NCI-H748 treated with DMSO at 0.1 percent for 48 hours (cell line): Measurements from ENCODE around the gene SLC9C1.
"Not testable (repeated sequence)": the region's sequence is repeated elsewhere in the genome, so short reads cannot be mapped to it uniquely, and the experiment has no call there.

Experiments used
- DNase-seq: peaks from one replicate; lab custom pipeline; 2025; lab: John Stamatoyannopoulos, UW

The SLC9C1 gene

DNA sequence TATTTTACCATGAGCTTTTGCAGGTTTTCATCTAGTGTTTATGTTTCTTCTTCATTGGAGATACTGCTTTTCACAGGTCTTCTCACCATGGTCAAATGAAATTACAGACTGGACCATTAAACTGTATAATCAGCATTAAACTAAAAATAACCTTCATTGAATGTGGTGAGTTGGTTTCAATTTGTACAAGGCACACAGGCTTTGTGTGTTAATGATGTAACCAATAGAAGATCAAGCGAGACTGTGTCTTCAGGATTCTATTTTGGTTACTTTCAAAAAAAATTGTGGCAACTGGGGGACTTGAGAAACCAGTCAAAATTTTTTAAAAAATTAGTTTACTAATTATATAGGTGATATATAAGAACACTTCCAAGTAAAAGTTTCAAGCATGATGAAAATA is 106.7 kb downstream of the SLC9C1 start:
- no peak for DNase-seq

DNA sequence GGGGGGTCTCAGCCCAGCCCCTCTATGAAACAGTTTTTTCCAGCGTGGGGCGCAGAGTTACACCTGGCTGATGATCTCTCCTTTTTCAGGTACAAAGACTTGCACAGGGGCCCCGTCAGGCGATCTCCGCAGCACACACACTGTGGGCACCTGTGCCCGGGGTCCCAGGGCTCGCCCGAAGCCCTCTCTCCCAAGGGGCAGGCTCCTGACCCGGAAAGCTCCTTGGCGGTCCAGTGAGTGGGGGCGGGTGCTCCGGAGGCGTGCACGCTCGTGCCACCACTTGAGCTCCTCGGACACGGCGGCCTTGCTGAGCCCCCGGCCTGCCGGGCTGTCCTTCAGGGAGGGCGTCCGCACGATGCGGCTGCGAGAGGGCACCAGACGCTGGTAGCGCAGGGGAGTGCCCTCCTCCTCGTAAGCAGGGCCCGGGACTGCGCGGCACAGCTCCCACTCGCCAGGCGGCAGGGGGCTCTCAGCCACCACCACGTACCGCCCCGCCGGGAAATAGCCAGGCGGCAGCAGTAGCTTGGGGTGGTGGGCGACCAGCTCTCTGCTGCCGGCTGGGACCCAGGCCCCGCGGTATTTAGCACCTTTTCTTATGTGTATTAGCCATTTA is 108.5 kb downstream of the SLC9C1 start:
- not testable (repeated sequence) for DNase-seq

DNA sequence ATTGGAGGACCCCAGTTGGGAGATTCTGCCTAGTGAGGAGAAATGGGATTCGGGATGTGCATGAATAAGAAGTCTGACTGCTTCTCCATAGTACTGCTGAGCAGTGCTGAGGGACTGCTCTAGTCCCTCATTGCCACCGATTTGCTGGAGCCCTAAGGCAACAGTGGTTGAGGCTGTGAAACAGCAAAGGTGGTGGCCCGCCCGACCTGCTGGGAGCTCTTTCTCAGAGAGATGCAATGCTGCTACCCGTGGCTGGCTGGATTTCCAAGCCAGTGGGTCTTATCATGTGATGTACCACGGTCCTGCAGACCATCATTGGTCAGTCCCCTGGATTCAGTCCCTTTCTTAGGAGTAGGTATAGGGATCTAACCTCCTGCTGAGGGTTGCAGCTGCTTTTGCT is 118.4 kb downstream of the SLC9C1 start:
- no peak for DNase-seq

DNA sequence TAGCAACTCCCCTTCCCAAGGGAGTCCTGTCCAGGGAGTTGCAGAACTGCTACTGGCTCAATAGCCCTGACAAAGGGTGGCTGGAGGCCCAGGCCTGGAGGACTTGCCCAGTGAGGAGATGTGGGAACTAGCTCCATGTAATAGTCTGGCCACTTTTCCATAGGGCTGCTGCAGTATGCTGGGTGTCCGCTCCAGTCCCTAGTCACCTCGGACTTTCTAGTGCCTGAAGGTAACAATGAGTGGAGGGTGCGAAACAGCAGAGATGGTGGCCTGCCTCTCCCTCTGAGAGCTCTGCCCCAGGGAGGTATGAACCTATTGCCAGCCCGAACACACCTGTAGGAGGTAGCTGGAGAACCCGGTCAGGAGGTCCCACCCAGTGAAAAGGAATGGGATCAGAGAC is 119.0 kb downstream of the SLC9C1 start:
- no peak for DNase-seq

DNA sequence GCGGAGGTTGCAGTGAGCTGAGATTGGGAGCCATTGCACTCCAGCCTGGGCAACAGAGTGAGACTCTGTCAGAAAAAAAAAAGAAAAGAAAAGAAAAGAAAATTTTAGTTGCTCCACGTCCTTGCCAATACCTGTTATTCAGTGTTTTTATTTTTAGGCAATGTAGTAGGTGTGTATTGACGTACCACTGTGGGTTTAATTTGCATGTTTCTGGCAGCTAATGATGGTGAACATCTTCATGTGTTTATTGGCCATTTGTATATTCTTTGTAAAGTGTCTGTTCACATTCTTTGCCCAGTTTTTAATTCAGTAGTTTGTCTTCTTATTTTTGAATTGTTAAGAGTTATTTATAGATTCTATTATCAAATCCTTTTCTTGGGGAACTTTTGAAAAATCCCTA is 122.9 kb downstream of the SLC9C1 start:
- no peak for DNase-seq

DNA sequence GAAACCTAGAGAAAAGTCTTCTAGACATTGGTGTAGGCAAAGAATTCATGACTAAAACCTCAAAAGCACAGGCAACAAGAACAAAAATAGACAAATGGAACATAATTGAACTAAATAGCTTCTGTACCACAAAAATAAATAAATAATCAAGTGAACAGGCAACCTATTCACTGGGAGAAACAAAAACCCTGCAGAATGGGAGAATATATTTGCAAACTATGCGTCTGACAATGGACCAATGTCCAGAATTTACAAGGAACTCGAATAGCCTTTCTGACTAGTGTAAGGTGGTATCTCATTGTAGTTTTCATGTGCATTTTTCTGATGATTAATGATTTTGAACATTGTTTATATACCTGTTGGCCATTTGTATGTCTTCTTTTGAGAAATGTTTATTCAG is 124.0 kb downstream of the SLC9C1 start:
- DNase-seq = no peak

DNA sequence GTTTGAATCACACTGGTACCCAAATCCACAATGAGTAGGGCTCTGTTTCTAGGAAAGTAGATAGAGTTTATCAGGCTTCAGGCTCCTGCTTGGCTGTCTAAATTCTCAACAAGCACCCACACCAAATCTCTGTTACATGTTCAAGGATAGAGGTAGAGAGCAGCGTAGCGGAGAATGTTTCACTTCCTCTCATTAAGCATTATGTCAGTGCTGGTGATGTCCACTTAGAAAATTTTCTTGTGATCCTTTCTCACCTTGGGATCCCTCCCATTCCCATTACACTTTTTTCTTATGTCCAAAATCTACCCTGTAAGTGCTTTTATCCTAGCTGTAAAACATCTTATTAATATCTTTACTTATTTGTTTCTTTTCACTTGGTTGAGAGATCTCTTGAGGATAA is 126.3 kb downstream of the SLC9C1 start:
- no peak for DNase-seq

DNA sequence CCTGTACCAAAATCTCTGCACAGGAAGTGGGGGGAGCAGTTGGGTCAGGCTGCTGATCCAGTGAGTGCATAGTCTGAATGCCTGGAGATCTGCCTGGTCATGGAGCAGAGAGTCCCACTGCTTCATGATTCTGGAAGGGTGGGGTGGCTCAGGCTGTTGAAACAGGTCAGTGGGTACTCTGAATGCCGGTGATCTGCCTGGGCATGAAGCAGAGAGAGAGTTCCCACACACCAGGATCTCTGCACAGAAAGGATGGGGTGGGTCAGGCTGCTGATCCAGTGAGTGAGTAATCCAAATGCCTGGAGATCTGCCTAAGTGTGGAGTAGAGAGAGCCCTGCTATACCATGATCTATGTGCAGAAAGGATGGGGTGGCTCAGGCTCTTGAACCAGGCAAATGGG is 144.9 kb downstream of the SLC9C1 start:
- no peak for DNase-seq

DNA sequence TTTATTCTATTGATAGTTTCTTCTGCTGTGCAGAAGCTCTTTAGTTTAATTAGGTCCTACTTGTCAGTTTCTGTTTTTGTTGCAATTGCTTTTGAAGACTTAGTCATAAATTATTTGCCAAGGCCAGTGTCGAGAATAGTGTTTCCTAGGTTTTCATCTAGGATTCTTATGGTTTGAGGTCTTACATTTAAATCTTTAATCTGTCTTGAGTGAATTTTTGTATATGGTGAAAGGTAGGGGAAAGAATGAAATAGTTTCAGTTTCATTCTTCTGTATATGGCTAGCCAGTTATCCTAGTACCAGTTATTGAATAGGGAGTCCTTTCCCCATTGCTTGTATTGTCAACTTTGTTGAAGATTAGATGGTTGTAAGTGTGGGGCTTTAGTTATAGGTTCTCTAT is 150.3 kb downstream of the SLC9C1 start:
- no peak for DNase-seq

DNA sequence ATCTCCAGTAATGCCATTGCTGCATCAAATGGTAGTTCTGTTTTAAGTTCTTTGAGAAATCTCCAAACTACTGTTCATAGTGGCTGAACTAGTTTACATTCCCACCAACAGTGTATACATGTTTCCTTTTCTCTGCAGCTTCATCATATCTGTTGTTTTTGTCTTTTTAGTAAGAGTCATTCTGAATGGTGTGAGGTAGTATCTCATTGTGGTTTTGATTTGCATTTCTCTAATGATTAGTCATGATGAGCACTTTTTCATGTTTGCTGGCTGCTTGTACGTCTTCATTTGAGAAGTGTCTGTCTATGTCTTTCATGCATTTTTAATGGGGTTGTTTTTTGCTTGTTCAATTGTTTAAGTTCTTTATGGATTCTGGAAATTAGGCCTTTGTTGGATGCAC is 150.8 kb downstream of the SLC9C1 start:
- no peak for DNase-seq

DNA sequence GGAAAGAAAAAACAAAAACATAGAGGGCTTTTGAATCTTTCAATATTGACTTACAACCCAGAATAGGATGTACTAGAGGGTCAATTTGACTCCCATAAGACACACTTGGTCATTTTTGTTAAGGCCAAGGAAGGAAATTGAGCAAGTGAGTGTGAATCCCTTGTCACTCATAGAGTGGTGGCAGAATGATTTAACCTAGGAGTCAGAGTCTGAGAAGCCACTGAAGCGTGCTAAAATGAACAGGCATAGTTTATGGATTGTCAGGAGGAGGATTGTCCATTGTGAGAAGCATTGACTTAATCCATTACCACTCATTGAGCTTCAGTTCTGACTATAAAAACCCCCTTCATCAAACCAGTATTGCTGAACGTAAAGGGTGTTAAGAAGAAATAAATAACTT is 152.7 kb downstream of the SLC9C1 start:
- no peak for DNase-seq

DNA sequence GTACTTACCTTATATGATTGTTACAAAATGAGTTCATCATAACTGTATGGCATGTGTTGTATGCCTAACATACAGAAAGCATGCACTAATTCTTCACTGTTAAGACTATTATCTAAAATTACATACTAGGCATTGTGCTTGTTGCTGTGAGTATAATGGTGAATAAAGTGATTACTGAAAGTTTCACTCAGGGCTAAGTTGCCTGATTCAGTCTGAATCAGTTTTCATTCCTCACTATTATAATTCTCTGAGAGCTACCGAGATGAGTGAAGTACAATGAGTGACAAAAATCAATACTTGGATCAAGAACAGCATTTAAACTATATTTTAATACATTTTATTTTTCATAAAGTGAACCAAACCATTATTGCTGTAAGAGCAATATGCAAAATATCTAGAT is 153.4 kb downstream of the SLC9C1 start:
- DNase-seq = no peak

DNA sequence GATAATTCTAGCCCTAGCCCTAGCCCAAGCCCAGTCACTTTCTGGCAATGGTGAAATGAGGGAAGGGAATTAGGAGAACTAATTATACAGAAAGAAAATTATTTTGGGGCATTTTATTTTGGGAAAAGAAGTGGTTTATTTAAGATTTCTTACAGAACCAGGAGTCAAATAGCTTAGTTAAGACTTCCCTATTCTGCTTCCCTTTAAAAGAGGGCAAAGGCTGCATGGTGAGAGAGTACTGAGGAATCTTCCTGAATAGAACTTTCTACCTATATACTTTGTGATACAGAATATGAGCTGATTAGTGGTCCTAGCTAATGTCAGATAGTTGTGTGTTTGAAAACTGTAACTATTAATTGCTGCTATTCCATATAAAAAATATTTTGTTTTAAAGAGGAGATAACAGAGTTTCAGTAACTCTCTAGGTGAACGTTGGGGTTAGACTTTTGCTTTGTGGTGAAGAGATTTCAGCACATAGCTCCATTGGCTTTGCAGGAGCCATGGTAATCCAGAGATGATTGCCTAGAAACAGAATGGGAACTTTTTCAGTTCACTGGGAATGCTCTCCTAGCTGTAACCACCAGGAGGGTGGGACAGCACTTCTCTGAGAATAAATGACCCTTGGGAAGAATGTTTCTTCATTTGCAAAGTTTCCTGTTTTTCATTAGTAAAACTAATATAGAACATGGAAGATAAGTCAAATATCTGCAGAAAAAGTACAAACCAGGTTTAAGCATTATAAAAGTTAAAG is 155.6 kb downstream of the SLC9C1 start:
- no peak for DNase-seq

DNA sequence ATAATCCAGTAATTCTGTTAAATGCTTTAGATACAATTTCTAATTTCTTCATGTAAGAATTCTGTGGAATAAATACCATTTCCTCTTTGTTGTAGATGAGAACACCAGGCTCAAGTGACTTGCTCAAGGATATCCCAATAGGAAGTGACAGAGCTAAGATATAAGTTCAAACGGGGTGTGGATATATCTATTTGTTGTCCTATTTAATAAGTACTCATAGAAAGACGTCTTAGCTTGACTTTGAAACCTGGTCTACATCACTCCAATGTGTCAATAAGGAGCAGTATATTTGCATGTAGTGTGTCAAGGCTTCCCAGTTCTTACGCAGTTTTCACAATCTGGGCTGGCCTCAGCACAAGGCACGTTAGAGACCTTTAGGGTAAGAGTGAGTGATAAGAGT is 156.2 kb downstream of the SLC9C1 start:
- no peak for DNase-seq

DNA sequence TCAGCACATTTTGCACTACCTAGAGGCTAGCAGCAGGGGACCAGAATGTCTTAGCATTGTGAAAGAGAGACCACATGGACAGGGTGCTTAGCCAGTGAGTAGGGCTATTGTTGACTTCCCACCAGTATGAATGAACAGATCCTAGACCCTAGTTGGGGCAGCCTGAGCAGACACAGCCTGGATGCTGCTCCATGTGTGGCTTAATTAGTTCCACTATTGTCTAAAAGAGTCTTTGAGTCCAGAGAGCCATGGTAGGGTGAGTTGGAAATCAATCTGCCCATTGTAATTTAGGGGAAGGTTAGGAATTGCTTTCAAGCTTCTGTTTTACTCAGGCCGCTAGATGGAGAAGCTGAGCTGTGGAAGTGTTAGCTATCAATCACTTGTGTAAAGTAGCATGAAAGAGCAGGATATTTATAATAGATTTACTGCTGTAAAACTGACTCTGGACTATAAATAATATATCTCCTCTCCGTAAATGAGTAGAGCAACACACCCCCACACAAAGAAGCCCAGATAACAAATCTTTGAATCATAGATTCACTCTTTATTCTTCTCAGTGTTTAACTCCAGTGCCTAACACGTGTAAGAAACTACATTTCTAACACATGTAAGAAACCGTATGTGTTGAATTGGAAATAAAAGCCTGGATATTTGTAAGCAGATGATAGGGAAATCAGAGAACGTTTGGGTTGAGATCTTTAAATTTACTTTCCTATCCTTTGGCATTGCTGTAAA is 156.9 kb downstream of the SLC9C1 start:
- no peak for DNase-seq

DNA sequence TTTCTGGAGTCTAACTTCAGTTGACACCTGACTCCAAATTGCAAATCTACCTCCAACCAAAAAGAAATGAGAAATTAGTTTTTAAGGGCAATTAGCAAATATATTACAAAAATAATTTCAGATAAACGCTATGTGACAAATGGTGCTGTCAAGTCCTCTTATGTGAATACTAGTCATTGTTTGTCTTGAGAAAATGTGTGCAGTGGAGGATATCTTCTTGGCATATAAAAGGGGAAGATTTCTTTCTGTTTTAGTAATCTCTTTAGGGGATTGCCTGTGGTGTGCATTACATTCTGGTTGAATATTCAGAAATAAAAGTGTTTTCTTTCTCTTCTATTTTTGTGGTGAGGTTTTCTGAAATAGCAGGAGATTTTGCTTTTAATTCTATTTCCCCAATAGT is 158.0 kb downstream of the SLC9C1 start:
- DNase-seq = no peak

DNA sequence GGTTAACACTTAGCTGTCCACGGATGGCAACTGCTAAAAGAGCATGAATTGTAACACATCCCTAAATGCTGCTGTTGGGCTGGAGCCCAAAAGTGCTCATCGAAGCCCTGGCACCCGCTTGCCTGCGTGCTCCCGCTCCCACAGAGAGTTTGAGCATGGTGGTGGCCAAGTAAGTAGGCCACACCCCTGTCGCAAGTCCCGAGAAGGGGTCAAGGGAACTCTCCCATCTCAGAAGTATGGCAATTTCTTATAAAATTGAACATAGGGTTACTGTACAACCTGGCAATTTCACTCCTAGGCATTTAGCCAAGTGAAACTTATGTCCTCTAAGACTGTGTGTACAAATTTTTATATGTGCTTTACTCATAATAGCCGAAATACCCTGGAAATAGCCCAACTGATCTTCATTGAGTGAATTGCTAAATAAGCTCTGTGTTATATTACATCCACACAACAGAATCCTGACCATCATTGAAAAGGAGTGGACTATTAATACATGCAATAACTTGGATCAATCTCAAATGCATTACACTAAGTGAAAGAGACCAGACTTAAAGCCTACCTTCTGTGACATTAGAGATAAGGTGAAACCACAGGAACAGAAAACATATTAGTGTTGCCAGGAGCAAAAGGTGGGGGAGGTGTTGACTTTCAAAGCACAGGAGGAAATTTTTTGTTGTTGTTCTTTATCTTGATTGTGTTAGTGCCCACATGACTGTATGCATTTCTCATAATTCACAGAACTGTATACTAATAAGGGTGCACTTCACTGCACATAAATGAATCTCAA is 159.5 kb downstream of the SLC9C1 start:
- no peak for DNase-seq

DNA sequence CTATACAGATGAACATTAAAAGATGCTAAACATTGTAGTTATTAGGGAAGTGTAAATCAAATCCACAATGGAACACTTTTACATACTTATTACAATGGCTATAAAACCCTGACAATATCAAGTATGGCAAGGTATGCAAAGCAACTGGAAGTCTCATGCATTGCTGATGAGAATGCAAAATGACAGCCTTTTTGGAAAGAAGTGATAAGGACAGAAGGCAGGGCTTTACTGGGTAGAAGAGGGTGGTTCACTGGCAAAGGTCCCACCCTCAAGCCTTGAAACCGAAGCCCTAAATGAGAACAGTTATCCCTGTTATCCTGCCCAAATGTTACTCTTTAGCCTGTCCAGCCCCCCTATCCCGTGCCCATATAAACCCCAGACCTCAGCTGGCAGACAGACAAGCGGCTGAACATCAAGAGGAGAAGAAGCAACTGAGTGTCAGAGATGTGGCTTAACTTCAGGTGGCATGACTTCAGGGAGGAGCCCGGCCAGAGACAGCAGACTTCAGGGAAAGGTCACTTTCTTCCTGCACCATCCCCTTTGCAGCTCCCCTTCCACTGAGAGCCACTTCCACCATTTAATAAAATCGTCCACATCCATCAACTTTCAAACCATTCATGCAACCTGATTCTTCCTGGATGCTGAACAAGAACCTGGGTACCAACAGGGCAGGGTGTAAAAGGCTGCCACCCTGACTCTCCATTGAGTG is 160.2 kb downstream of the SLC9C1 start:
- DNase-seq = no peak

DNA sequence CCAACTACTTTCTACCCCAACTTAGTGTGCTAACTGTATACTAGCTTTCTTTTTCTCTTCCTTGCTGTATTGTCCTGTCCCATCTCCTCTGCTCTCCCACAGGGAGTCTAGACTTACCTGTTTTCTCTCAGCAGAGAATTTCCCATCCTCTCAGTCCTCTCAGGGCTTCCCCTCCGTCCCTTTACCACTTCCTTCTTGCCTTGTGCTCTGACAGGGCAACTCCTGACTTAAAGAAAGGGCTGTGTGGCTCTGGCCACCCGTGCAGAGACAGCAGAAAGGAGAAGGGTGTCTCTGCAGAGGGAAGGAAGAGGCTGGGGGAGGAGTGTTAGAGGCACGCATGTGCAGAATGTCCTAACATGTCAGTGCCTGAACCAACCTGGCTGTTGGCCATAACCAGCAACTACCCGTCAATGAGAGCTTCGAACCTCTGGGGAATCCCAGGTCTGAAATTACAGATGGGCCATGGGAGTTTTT is 161.0 kb downstream of the SLC9C1 start, which contains the start of gene GCSAM:
TSS of gene GCSAM (minus strand) at position 274 of the 474 bp plus-strand sequence. CDS start at position 146, 128 bp downstream.
- no peak for DNase-seq

DNA sequence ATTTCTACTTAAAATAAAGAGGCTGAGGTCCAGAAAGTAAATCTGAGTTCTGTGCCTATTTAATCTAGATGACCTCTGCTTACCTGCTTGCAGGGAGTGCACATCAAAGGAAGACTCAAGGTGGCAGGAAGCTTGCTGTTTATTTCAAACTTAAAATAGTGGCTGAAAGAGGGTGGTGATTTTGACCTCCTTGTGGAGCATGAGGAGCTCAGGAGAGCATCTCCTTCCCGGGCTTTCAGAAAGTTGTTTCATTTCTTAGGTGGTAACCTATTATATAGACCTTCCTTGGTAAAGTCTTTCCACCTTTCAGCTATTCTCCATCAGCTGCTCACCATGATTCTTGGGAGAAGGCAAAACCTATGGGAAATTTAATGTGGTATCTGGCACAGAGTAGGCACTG is 161.5 kb downstream of the SLC9C1 start:
- no peak for DNase-seq

DNA sequence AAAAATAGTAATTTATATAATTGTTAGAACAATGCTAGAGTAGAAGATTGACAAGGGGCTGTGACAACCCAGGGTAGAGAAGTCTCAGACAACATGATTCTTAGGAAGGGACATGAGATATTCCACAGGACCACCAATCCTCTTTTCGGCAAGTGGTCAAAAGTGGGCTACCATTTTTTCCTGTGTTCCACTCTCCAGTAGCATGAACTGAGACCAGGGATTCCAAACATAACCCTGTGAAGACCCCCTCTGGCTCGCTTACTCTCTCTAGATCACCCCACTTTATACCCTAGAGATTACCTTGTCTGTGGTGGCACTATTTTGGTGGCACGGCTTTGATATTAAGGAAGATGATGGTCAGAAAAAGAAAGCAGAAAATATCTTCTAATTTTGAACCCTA is 161.9 kb downstream of the SLC9C1 start:
- no peak for DNase-seq

DNA sequence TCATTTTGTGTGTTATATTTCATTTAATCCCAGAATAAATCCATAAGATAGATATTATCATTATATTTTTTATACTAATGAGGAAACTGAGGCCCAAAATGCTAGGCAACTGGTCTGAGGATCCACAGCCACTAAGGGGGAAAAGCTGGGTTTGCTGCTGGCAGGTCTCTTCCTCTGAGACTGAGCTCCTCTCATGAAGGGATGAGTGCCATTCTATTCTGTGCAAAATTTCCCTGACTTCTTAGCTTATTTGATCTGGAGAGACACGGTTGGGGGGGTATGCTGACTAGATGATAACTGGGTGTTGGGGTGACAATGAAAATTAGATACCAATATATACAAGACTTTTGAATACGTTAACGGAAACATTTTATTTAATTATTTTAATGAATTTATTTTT is 162.9 kb downstream of the SLC9C1 start:
- DNase-seq = no peak
